GM21367 (cell line): ENCODE data around the gene STK35.

Source experiments
- ATAC-seq: cut with Tn5 transposase; IDR thresholded peaks from one replicate; pipeline ENCODE4 v1.9.1; 2021; ENCODE audit not compliant: unreplicated experiment

STK35 gene

DNA sequence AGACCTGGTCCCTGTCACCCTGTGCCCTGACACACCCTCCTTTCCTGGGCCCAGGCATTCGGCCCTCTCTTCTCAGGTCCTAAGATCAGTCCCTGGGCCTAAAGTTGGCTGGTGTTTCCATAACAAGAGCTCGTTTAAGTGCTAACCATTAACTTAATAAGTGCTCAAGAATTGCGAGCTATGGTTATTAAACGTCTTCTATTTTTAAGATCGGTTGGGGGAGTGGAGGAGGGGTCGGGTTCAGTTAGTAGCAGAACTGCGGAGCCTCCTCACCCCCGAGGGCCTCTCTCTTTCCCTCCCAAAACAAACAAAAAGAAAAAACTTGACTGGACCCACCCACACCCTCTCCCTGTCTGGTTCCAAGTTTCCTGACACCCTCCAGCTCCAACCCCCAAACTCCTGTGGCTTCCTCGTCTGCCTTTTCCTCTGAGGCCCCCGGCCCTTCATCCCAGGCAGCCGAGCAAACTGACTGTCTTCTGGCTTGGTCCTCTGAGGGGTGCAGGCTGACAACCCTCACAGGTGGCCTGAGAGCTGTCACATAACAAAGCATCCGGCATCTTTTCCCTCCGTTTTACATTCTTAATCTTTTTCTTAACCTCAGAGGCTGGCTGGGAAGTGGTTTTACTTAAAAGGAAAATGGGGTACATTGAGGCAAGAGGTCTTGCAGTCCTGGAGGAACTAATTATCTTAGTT lies 2.0 kb downstream of the STK35 start:
- no peak for ATAC-seq

GRCh38 chr20:2104236-2104635 lies 2.6 kb downstream of the STK35 start:
- no peak for ATAC-seq

DNA sequence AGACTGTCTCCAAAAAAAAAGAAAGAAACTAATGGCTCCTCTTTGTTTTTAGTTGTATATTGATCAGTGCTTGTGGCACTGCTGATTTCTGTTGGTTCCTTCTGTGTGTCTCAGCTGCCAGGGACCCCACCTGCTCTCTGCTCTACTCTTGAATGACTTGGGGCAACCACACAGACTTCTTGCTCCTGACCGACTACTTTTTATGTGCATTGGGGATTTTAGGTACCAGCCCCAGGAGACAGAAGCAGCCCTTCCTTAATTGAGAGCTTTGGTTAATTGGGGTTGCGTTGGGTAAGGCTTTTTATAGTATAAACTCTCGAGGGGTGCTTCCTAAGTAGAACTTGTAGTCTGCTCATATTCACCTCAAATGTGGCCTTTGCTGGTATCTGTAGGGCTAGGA lies 6.9 kb downstream of the STK35 start:
- ATAC-seq: no peak

- ATAC-seq: no peak
These were observed 7.4 kb downstream of the STK35 start for GRCh38 chr20:2108987-2109386.

DNA sequence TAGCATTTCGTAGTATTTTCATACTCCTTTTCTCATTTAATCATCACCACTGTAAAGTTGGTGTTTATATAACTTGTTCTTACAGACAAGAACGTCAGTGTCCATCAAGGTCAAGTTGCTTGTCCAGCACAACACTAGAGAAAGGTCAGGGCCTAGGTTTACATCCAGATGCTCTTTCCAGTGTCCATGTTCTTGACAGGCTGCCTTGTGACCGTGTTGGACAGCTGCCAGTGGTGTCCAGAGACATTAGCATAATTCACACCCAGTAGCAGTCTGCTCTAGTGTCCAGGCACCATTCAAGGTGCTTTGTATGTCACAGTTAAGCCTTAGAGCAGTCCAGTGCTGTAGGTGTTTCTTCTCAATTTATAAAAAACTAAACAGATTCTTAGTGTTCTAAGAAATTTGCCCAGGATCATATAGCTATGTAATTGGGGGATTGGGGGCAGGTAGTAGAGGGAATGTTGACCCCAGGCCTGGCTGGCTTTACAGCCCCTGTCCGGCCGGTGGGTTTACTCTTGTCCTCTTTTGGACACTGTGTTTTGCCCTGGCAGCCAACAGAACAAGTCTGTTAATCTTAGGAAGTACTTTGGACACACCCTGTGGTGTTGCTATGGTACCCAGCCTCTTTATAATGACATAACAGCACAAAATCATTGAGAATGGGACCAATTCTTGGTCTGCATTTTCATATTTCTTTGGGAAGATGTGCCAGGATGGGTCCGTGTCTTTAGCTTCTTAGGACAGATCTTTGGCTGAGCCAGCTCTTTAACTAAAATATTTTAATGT lies 8.0 kb downstream of the STK35 start:
- ATAC-seq: no peak

- ATAC-seq: no peak
These were observed 11.3 kb downstream of the STK35 start for GRCh38 chr20:2112910-2113309.

DNA sequence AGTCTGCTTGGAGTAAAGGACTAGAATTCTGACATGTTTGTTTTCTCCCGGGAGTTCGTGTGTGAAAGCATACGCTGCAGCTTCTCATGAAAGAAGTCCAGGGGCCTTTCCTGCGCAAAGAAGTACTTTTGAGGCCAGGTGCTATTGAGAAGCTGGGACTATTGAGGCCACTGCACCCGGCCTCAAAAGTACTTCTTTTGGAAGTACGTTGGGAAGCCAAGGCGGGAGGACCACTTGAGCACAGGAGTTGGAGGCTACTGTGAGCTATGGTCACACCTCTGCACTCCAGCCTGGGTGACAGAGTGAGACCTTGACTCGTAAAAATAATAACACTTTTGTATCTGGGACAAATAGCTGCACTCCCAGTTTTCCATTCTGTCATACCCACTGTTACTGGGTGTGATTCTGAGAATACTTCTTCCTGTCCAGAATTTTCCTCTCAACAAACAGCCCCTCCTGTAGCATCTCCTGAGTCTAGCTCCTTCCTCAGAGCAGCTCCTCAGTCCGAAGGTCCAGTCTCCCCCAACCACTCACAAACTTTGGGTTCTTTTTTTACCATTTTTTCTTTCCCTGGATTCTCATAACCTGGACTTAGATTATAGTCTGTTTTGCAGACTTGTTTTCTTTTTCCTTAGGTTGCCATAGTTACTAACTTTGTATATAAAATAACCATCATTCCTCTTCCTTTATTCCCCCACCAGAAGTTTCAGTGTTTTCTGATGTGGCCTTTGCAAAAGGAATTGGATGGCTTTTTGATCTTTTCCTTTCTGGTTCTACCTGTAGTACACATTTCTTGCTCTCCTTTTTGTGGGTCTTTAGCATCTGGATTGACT lies 12.7 kb downstream of the STK35 start:
- ATAC-seq: no peak

GRCh38 chr20:2114990-2115681 lies 13.5 kb downstream of the STK35 start:
- no peak for ATAC-seq

- no peak for ATAC-seq
These were observed 14.7 kb downstream of the STK35 start for GRCh38 chr20:2116170-2116940.

GRCh38 chr20:2118783-2119182 lies 17.2 kb downstream of the STK35 start:
- no peak for ATAC-seq

- ATAC-seq: no peak
These were observed 21.3 kb downstream of the STK35 start for GRCh38 chr20:2122936-2123335.

- no peak for ATAC-seq
These were observed 22.1 kb downstream of the STK35 start for GRCh38 chr20:2123720-2124119.

GRCh38 chr20:2124564-2125213 lies 23.1 kb downstream of the STK35 start:
- no peak for ATAC-seq

GRCh38 chr20:2125474-2126112 lies 24.0 kb downstream of the STK35 start:
- ATAC-seq: no peak

DNA sequence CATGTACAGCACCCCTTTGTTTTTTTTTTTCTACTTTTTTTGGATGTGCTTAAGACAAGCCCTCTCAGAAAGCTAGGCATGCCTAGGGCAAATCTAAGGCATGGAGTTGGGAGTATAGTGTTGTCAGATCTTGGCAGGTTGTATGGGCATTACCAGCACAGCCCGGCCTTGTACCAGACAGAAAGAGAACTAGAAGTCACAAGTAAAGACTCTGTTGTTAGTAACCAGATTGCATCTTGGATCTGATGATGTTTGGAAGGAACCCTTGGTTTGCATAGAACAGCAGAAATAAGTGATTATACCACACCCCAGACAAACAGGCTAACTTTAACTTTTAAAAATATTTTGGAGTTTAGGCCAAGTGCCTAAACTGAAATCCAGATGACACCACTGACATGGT lies 25.6 kb downstream of the STK35 start:
- ATAC-seq: no peak

GRCh38 chr20:2128542-2128941 lies 26.9 kb downstream of the STK35 start:
- ATAC-seq: no peak

DNA sequence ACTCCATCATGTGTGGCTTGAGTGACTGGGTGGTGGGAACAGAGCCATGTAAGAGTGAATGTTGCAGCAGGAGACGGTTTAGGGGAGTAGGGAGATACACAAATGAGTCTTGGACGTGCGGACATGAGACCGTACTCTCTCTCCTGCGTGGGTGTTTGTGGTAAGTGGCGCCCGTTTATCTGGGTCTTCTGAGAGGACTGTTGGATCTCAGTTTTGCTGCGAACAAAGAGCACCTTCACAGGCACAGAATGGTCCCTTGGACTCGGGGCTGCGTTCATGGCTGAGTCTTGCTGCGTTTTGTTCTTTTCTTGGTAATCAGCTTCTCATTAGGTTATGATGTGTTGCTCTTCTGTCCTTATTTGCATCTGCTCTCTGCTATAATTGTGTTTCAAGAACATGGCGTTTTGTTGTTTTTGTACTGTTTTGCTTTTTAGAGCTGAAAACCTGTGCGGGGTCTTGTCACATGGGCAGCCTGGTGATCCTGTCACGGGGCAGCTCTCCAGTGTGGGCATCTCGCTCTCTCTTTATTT lies 28.5 kb downstream of the STK35 start:
- ATAC-seq: no peak

DNA sequence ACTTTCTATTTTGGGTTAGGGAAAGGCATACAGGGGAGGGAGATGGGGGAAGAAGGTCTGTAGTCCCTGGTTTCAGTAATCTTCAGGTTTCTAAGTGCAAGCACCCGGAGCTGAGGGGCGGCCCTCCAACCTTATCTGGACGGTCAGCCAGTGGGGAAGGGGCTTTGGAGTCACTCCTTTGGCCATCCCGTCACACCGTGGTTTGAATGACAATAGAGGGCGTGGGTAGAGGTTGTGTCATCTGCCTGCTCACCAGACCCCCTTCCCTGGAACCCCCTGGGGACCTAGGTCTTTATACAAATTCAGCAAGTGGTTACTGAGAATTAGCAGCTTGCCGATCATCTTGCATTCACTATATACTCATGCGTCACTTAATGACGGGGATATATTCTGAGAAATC lies 29.1 kb downstream of the STK35 start:
- no peak for ATAC-seq

DNA sequence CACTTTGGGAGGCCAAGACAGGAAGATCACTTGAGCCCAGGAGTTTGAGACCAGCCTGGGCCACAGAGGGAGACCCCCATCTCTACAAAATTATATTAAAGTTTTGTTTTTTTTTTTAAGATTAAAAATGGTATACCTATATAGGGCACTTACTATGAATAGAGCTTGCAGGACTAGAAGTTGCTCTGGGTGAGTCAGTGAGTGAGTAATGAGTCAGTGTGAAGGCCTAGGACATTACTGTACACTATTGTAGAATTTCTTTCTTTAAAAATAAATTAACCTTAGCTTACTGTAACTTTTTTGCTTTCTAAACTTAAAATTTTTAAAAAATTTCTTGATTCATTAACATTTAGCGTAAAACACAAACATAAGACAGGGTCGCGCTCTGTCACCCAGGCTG lies 29.7 kb downstream of the STK35 start:
- ATAC-seq: no peak
